Endothelial cell of umbilical vein (primary cell): Measurements from ENCODE around the gene IPO11. TPM values are rescaled to one million over a fixed set of nuclear protein-coding genes. Genes with fewer than 3 reads are reported as not detected.
A peak's percentile ranks its signal among the peaks of the same experiment; 100 is the strongest.
"Not testable (repeated sequence)": the region's sequence is repeated elsewhere in the genome, so short reads cannot be mapped to it uniquely, and the experiment has no call there.

Source experiments
- BruUV-seq: library from RNA; stranded (reverse); fragments of 400-500 nt; replicated peaks from 2 replicates; lab custom pipeline; 2021; lab: Mats Ljungman, UMichigan
- CTCF ChIA-PET: fragments of 300-600, 350-600 bp; sonication (Branson Sonifier 250); formaldehyde crosslinking; loops from one replicate; lab custom pipeline; 2021; ENCODE audit warnings: antibody characterized with exemption, inconsistent platforms; lab: Charles Lee
- POLR2A ChIA-PET: fragments of 300-600, 350-600 bp; sonication (Branson Sonifier 250); formaldehyde crosslinking; loops from one replicate; lab custom pipeline; 2021; ENCODE audit warnings: antibody characterized with exemption, inconsistent platforms; lab: Charles Lee
- DNase-seq: peaks from one replicate; pipeline ENCODE4 v3.0.0-alpha.2; 2011; ENCODE audit warnings: low read depth, low spot score
- FAIRE-seq: peaks from 2 replicates; lab custom pipeline; 2011; peaks lifted over from hg19 to GRCh38; lab: Jason Lieb, UNC
- H2AFZ ChIP-seq: 2 replicates; pipeline ENCODE4 v1.6.0; 2012; ENCODE audit warnings: low read depth, low read length, control low read depth, inconsistent platforms
- H3K27ac ChIP-seq: 2 replicates; pipeline ENCODE4 v1.5.1; 2011; ENCODE audit warnings: low read depth, mild to moderate bottlenecking, control low read depth, low read length, moderate library complexity; ENCODE audit not compliant: insufficient read depth
- H3K27me3 ChIP-seq, 2 experiments: 2 replicates each; pipeline versions ENCODE4 v1.6.0 to v1.6.1; 2011; ENCODE audit warnings: low read length in 2 of 2, mixed read lengths in 1 of 2; ENCODE audit not compliant: control insufficient read depth in 2 of 2, insufficient read depth in 2 of 2
- H3K36me3 ChIP-seq, 2 experiments: 2 replicates in 1 of 2; 3 replicates in 1 of 2; pipeline ENCODE4 v1.5.1; 2011; ENCODE audit warnings: low read length in 2 of 2, mild to moderate bottlenecking in 1 of 2, moderate library complexity in 1 of 2; ENCODE audit not compliant: control insufficient read depth in 2 of 2, insufficient read depth in 2 of 2; ENCODE audit errors: extremely low read depth in 1 of 2
- H3K4me1 ChIP-seq: 3 replicates; pipeline ENCODE4 v1.5.1; 2011; ENCODE audit warnings: mild to moderate bottlenecking, low read length; ENCODE audit not compliant: control insufficient read depth, insufficient read depth; ENCODE audit errors: extremely low read depth
- H3K4me2 ChIP-seq: 2 replicates; pipeline ENCODE4 v1.6.1; 2011; ENCODE audit warnings: low read length, control low read depth, mixed read lengths; ENCODE audit not compliant: insufficient read depth
- H3K4me3 ChIP-seq, 3 experiments: fragments of 200-600 bp in 1 of 3; sonication (generic), shearing (Covaris generic) in 1 of 3; replicated peaks in 1 of 3; 2 replicates each; pipeline ENCODE4 v1.5.1; 2011 to 2016; ENCODE audit warnings: control low read depth in 3 of 3, low read length in 3 of 3, mild to moderate bottlenecking in 2 of 3, inconsistent platforms in 1 of 3, low read depth in 1 of 3, moderate library complexity in 1 of 3; ENCODE audit not compliant: insufficient read depth in 1 of 3
- H3K79me2 ChIP-seq: 2 replicates; pipeline ENCODE4 v1.6.0; 2012; ENCODE audit warnings: low read length, inconsistent platforms; ENCODE audit not compliant: control insufficient read depth, insufficient read depth
- H3K9ac ChIP-seq: replicated peaks from 2 replicates; pipeline ENCODE3; 2011; ENCODE audit warnings: low read length, control low read depth; ENCODE audit not compliant: insufficient read depth; ENCODE audit errors: extremely low read depth
- H3K9me1 ChIP-seq: replicated peaks from 3 replicates; pipeline ENCODE4 v1.6.0; 2011; ENCODE audit warnings: mild to moderate bottlenecking, low read length; ENCODE audit not compliant: control insufficient read depth, insufficient read depth; ENCODE audit errors: extremely low read depth
- H3K9me3 ChIP-seq: replicated peaks from 2 replicates; pipeline ENCODE4 v1.5.1; 2012; ENCODE audit warnings: low read length, inconsistent platforms; ENCODE audit not compliant: control insufficient read depth, insufficient read depth
- H4K20me1 ChIP-seq: replicated peaks from 2 replicates; pipeline ENCODE3; 2011; ENCODE audit warnings: mild to moderate bottlenecking, low read length; ENCODE audit not compliant: control insufficient read depth, insufficient read depth; ENCODE audit errors: extremely low read depth
- EZH2 ChIP-seq: IDR thresholded peaks from 2 replicates; pipeline ENCODE4 v1.6.1; 2012; ENCODE audit warnings: borderline replicate concordance, low read depth, mild to moderate bottlenecking, moderate library complexity, low read length, inconsistent platforms; ENCODE audit not compliant: severe bottlenecking
- FOS ChIP-seq: IDR thresholded peaks from 2 replicates; pipeline ENCODE4 v1.6.1; 2011; ENCODE audit warnings: mild to moderate bottlenecking, low read length, moderate library complexity, borderline replicate concordance; ENCODE audit not compliant: insufficient read depth
- GATA2 ChIP-seq: IDR thresholded peaks from 2 replicates; pipeline ENCODE4 v1.7.0; 2011; ENCODE audit warnings: low read depth, mild to moderate bottlenecking, moderate library complexity, mixed read lengths, low read length; ENCODE audit not compliant: insufficient read length, insufficient read depth
- JUN ChIP-seq: IDR thresholded peaks from 2 replicates; pipeline ENCODE4 v1.6.1; 2011; ENCODE audit warnings: borderline replicate concordance, low read depth; ENCODE audit not compliant: insufficient read length, insufficient read depth
- MYC ChIP-seq: IDR thresholded peaks from one replicate; pipeline ENCODE4 v1.6.1; 2011; ENCODE audit warnings: mild to moderate bottlenecking, low read depth, low read length
- POLR2A ChIP-seq: IDR thresholded peaks from 2 replicates; pipeline ENCODE4 v1.6.1; 2012; ENCODE audit warnings: low read depth, mild to moderate bottlenecking, control low read depth, low read length
- POLR2AphosphoS5 ChIP-seq: IDR thresholded peaks from 2 replicates; pipeline ENCODE4 v1.6.1; 2012; ENCODE audit warnings: low read depth, mild to moderate bottlenecking, control low read depth, low read length, moderate library complexity; ENCODE audit not compliant: insufficient read depth
- dilution Hi-C: fragments of 300-500 bp; cut with MboI; formaldehyde crosslinking; loops from one replicate; pipeline ENCODE4 v1.15.0; 2019; ENCODE audit warnings: low sequenced_read_pairs; ENCODE audit not compliant: extremely low pct_ligation_motif_present
- intact Hi-C: fragments of 100-400 bp; cut with micrococcal nuclease; formaldehyde crosslinking; loops from one replicate; pipeline ENCODE4 v1.10.0; 2022
- polyA plus RNA-seq, 4 experiments: library from polyadenylated mRNA; depleted of rRNA in 3 of 4; stranded (reverse) in 3 of 4; unstranded in 1 of 4; fragments of >200 nt; gene quantifications; 2 replicates each; pipeline versions ENCODE4 v1.2.1 to v1.2.3, GENCODE V29; 2011 to 2012; ENCODE audit warnings: missing spikeins in 1 of 4
- total RNA-seq: library from RNA; stranded (reverse); gene quantifications from 2 replicates; pipeline ENCODE4 v1.2.3, GENCODE V29; 2021
- TF ChIP-seq, protein P1 (sequence below), 2 donors: IDR thresholded peaks; 1 replicate in 1 of 2; 2 replicates in 1 of 2; pipeline ENCODE4 v1.5.1; 2011; ENCODE audit warnings: low read length in 2 of 2, mild to moderate bottlenecking in 2 of 2, moderate library complexity in 2 of 2, control low read depth in 1 of 2, inconsistent platforms in 1 of 2, low read depth in 1 of 2; ENCODE audit not compliant: insufficient read depth in 1 of 2; ENCODE audit errors: extremely low read depth in 1 of 2
- TF ChIP-seq, protein P2 (sequence below): IDR thresholded peaks from 2 replicates; pipeline ENCODE4 v1.6.1; 2011; ENCODE audit not compliant: insufficient read depth, insufficient read length

The IPO11 gene
- total and polyA plus RNA-seq, 2 donors (not counting 3 experiments of a cell fraction or from before 2014, with no cell fraction given) = 38.5 to 80.9 TPM

DNA sequence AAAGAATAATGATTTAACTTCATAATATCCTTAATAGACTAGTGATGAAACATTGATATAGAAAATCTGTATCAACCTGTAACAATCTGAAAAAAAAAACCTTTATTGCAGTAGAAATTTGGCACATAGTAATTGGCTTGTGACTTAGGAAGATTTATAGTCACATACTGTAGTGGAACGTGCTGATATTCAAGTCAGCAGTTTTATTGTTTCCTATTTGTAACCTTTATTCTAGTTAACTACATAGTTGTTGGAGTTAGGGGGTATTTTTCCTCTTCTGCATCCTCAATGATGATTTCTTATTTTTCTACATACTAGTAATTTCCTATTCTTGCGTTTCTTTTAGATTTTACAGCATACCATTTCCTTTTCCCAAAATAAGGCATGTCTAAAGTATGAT, 151.5 kb downstream of the IPO11 start:
- H3K9ac ChIP-seq = no peak overlapping the region
- peak; percentile 52 for DNase-seq
- dilution Hi-C loops = no loop called here

DNA sequence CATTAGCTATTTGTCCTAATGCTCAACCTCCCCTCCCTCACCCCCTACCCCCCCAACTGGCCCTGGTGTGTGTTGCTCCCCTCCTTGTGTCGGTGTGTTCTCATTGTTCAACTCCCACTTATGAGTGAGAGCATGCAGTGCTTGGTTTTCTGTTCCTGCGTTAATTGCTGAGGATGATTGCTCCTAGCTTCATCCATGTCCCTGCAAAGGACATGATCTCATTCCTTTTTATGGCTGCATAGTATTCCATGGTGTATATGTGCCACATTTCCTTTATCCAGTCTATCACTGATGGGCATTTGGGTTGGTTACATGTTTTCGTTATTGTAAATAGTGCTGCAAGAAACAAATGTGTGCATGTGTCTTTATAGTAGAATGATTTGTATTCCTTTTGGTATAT, 153.2 kb downstream of the IPO11 start:
- H3K36me3 ChIP-seq, BruUV-seq, intact Hi-C loops, H4K20me1 ChIP-seq, H3K9ac ChIP-seq, H3K4me1 ChIP-seq, H3K27me3 ChIP-seq, POLR2A ChIA-PET, DNase-seq, H3K27ac ChIP-seq, H3K9me3 ChIP-seq, H2AFZ ChIP-seq, CTCF ChIA-PET, H3K79me2 ChIP-seq, H3K9me1 ChIP-seq, H3K4me2 ChIP-seq, H3K4me3 ChIP-seq, dilution Hi-C loops, FAIRE-seq: not testable (repeated sequence)

More for the DNA sequence above, 151.5 kb downstream of the IPO11 start:
- intact Hi-C loops = no loop called here
- H3K9me3 ChIP-seq = no peaks in the 10 kb centered on the region
- POLR2A ChIA-PET = no interaction called here
- H3K4me2 ChIP-seq = no peak overlapping the region
- no peaks in the 10 kb centered on the region for H3K9me1 ChIP-seq
- H4K20me1 ChIP-seq = no peaks in the 10 kb centered on the region
- TF ChIP-seq POLR2A = no peak
- no peak for TF ChIP-seq JUN
- no peak for TF ChIP-seq EZH2
- no peak for TF ChIP-seq GATA2
- no peak for TF ChIP-seq POLR2AphosphoS5
- no peak for TF ChIP-seq FOS
- TF ChIP-seq, protein P1, sequence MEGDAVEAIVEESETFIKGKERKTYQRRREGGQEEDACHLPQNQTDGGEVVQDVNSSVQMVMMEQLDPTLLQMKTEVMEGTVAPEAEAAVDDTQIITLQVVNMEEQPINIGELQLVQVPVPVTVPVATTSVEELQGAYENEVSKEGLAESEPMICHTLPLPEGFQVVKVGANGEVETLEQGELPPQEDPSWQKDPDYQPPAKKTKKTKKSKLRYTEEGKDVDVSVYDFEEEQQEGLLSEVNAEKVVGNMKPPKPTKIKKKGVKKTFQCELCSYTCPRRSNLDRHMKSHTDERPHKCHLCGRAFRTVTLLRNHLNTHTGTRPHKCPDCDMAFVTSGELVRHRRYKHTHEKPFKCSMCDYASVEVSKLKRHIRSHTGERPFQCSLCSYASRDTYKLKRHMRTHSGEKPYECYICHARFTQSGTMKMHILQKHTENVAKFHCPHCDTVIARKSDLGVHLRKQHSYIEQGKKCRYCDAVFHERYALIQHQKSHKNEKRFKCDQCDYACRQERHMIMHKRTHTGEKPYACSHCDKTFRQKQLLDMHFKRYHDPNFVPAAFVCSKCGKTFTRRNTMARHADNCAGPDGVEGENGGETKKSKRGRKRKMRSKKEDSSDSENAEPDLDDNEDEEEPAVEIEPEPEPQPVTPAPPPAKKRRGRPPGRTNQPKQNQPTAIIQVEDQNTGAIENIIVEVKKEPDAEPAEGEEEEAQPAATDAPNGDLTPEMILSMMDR (IDR thresholded peaks at IDR 0.05; ENCODE audit: extremely low read depth in 1 of 2, insufficient read depth in 1 of 2, low read depth in 1 of 2, low read length in 2 of 2) = no peak
- TF ChIP-seq MYC = no peak
- TF ChIP-seq, protein P2, sequence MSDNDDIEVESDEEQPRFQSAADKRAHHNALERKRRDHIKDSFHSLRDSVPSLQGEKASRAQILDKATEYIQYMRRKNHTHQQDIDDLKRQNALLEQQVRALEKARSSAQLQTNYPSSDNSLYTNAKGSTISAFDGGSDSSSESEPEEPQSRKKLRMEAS = no peak
- no peak overlapping the region for H2AFZ ChIP-seq
- H3K79me2 ChIP-seq = peaks cover 2% of the 10 kb centered on the region
- no peak overlapping the region for H3K4me3 ChIP-seq
- CTCF ChIA-PET = no interaction called here
- FAIRE-seq = peak; percentile 4
- H3K27me3 ChIP-seq = no peaks in the 10 kb centered on the region
- no TSS peak for BruUV-seq
- no peaks in the 10 kb centered on the region for H3K4me1 ChIP-seq
- no peaks in the 10 kb centered on the region for H3K36me3 ChIP-seq
- H3K27ac ChIP-seq = no peak overlapping the region
